ENCODE measurements around the gene RRM1. TPM values are rescaled to one million over a fixed set of nuclear protein-coding genes. Genes with fewer than 3 reads are reported as not detected.
A peak's percentile ranks its signal among the peaks of the same experiment; 100 is the strongest.

RRM1 gene
- polyA plus RNA-seq (2012; ENCODE audit: insufficient read length, low read depth), result 28.2 TPM

DNA sequence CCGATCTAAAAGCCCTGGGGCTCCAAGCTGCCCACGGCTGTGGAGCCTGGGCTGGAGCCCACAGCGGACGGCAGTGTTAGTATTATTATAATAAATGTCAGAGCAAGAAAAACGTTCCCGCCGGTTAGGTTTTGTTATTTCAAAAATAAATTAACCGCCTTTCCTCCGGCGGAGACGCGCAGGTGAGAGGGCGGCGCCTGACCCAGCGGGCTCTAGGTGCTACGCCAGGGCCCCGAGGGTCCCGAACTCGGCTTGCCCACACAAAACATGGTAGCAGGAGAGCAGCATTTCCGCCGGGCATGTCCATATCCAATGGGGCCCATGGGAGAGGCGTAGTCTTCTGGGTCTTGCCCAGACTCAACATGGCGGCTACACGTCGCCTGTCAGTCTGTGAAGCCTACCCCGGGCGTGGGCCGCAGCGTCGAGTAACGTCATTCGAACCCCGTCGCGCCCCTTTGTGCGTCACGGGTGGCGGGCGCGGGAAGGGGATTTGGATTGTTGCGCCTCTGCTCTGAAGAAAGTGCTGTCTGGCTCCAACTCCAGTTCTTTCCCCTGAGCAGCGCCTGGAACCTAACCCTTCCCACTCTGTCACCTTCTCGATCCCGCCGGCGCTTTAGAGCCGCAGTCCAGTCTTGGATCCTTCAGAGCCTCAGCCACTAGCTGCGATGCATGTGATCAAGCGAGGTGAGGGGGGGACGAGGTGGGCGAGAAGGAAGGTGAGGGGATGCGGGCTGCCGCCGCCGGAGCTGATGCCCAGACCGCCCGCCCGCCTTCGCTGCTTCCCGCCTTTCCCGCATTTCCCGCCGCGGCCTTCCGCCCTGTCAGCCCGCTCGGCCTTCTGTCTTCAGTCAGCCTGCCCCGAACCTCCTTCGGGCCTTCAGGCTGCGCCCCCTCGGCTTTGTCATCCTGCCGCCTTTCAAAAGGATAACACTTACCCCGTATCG, at the start of gene RRM1:
TSS of gene RRM1 (plus strand) at position 452 of the 944 bp plus-strand sequence. CDS start at position 666, 214 bp downstream.
- peak; percentile 81 for TF ChIP-seq POLR2AphosphoS5 (IDR thresholded peaks at IDR 0.05; ENCODE audit: low read depth, low read length)
- TF ChIP-seq, protein P1, sequence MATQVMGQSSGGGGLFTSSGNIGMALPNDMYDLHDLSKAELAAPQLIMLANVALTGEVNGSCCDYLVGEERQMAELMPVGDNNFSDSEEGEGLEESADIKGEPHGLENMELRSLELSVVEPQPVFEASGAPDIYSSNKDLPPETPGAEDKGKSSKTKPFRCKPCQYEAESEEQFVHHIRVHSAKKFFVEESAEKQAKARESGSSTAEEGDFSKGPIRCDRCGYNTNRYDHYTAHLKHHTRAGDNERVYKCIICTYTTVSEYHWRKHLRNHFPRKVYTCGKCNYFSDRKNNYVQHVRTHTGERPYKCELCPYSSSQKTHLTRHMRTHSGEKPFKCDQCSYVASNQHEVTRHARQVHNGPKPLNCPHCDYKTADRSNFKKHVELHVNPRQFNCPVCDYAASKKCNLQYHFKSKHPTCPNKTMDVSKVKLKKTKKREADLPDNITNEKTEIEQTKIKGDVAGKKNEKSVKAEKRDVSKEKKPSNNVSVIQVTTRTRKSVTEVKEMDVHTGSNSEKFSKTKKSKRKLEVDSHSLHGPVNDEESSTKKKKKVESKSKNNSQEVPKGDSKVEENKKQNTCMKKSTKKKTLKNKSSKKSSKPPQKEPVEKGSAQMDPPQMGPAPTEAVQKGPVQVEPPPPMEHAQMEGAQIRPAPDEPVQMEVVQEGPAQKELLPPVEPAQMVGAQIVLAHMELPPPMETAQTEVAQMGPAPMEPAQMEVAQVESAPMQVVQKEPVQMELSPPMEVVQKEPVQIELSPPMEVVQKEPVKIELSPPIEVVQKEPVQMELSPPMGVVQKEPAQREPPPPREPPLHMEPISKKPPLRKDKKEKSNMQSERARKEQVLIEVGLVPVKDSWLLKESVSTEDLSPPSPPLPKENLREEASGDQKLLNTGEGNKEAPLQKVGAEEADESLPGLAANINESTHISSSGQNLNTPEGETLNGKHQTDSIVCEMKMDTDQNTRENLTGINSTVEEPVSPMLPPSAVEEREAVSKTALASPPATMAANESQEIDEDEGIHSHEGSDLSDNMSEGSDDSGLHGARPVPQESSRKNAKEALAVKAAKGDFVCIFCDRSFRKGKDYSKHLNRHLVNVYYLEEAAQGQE (IDR thresholded peaks at IDR 0.05; ENCODE audit: insufficient read depth in 1 of 2, low read depth in 2 of 2, low read length in 2 of 2), result no peak
- TF ChIP-seq SIN3A (IDR thresholded peaks at IDR 0.05; ENCODE audit: borderline replicate concordance, insufficient read depth, low read length), result 0 out of 2 replicates have a peak, but pooled peaks have one; percentile 66
- TF ChIP-seq FOXP2 (optimal IDR thresholded peaks at IDR 0.05; ENCODE audit: borderline replicate concordance, extremely low read depth, extremely low read length, insufficient read depth), result peak; percentile 87
- TF ChIP-seq TAF1 (IDR thresholded peaks at IDR 0.05; ENCODE audit: borderline replicate concordance, insufficient read depth, low read length), result peak; percentile 85; the same call in 1 of the 2 replicates

DNA sequence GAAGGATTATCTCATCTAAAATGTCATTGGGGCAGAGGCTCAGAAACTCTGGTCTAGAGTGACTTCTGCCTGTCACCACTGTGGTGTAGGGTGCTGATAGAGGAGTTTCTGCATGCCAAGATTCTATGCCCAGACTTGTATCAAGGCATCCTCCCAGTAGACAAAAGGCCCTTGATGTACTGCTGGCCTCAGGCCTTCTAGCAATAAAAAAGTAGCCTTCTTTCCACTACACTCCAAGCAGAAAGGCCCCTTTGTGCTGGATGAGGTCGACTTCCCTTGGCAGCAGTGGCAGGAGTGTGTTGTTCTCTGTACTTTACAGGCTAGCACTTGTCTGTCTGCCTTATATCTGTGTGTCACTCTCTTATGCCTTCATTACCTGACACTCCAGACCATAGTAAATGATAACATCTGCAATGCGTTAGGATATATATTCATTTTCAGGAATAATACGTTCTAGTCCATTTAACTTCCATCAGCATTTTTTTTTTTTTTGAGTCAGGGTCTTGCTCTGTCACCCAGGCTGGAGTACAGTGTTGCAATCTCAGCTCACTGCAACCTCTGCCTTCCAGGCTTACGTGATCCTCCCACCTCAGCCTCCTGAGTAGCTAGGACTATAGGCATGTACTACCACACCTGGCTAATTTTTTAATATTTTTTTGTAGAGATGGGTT, 49.5 kb upstream of the RRM1 start:
- no peak for TF ChIP-seq FOXP2 (optimal IDR thresholded peaks at IDR 0.05; ENCODE audit: borderline replicate concordance, extremely low read depth, extremely low read length, insufficient read depth)
- TF ChIP-seq, protein P1 (IDR thresholded peaks at IDR 0.05; ENCODE audit: insufficient read depth in 1 of 2, low read depth in 2 of 2, low read length in 2 of 2), result no peak
- no peak for TF ChIP-seq POLR2AphosphoS5 (IDR thresholded peaks at IDR 0.05; ENCODE audit: low read depth, low read length)

DNA sequence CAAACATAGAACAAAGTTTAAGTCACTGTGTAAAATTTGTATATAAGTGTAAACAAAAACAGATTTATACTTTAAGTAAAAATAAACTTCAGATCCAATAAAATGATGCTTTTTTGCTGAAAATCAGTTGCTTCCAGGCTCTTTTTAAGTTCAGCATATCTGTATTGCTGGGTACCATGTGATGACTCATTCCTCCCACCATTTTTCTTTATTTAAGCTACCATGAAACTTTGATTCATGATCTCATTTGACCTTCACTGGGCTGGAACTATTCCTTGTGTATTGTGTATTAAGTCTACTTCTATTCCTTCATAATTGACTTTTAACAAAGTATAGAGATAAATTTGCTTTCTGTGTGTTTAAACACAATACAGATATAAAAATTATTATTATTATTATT, 46.3 kb upstream of the RRM1 start:
- TF ChIP-seq SIN3A (IDR thresholded peaks at IDR 0.05; ENCODE audit: borderline replicate concordance, insufficient read depth, low read length) (no peak), POLR2AphosphoS5 (IDR thresholded peaks at IDR 0.05; ENCODE audit: low read depth, low read length) (no peak), TAF1 (IDR thresholded peaks at IDR 0.05; ENCODE audit: borderline replicate concordance, insufficient read depth, low read length) (no peak), FOXP2 (optimal IDR thresholded peaks at IDR 0.05; ENCODE audit: borderline replicate concordance, extremely low read depth, extremely low read length, insufficient read depth) (no peak)
- TF ChIP-seq, protein P1 (IDR thresholded peaks at IDR 0.05; ENCODE audit: insufficient read depth in 1 of 2, low read depth in 2 of 2, low read length in 2 of 2), result no peak

DNA sequence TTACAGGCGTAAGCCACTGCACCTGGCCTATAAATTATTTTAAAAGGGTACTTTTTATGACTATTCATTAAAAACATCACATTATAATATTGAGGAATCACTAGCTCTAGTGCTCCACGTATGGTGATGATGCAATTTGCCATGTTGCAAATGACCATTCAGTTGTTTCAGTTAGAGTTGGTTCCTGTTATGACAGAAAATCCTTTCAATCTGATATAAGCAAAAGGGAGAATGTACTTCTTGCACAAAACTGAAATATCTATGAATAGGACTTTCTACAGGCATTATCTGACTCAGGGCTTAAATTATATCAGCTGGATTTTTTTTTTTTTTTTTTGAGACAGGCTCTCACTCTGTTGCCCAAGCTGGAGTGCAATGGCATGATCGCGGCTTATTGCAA, 45.6 kb upstream of the RRM1 start:
- no peak for TF ChIP-seq SIN3A (IDR thresholded peaks at IDR 0.05; ENCODE audit: borderline replicate concordance, insufficient read depth, low read length)
- TF ChIP-seq FOXP2 (optimal IDR thresholded peaks at IDR 0.05; ENCODE audit: borderline replicate concordance, extremely low read depth, extremely low read length, insufficient read depth), result no peak

DNA sequence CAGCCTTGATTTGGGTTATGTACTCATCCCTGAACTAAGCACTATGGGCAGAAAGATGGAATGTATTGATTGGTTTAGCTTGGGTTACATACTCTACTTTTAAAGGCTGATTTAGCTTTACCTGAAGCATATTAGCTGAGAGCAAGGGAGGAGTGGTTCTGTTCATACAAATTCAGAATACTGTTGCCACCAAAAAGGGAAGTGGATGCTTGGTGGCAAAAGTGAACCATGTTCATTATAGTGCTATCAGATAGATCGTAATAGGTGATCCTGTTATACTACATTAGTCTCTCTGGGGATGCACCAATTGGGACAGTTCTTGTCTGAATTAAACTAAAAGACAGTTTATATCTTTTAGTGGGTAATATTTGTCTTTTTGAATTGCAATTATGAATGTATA, 44.5 kb upstream of the RRM1 start:
- TF ChIP-seq, protein P1 (IDR thresholded peaks at IDR 0.05; ENCODE audit: insufficient read depth in 1 of 2, low read depth in 2 of 2, low read length in 2 of 2), result no peak
- TF ChIP-seq POLR2AphosphoS5 (IDR thresholded peaks at IDR 0.05; ENCODE audit: low read depth, low read length) (no peak), FOXP2 (optimal IDR thresholded peaks at IDR 0.05; ENCODE audit: borderline replicate concordance, extremely low read depth, extremely low read length, insufficient read depth) (no peak), SIN3A (IDR thresholded peaks at IDR 0.05; ENCODE audit: borderline replicate concordance, insufficient read depth, low read length) (no peak), TAF1 (IDR thresholded peaks at IDR 0.05; ENCODE audit: borderline replicate concordance, insufficient read depth, low read length) (no peak)

All from PFSK-1 (cell line).